HG02588 (cell line): ENCODE results near the gene PDXDC1.
"Not testable (repeated sequence)": the region's sequence is repeated elsewhere in the genome, so short reads cannot be mapped to it uniquely, and the experiment has no call there.

ENCODE experiments used
- ATAC-seq: cut with Tn5 transposase; IDR thresholded peaks from one replicate; pipeline ENCODE4 v1.9.1; 2021; ENCODE audit warnings: mild to moderate bottlenecking, moderate library complexity; ENCODE audit not compliant: unreplicated experiment

Gene PDXDC1

GRCh38 chr16:14973785-14974322 lies 972 bp upstream of the PDXDC1 start:
- not testable (repeated sequence) for ATAC-seq

GRCh38 chr16:14974331-14974655 lies 533 bp upstream of the PDXDC1 start:
- ATAC-seq: not testable (repeated sequence)

GRCh38 chr16:14975418-14976194 lies 780 bp downstream of the PDXDC1 start:
- peak; percentile 8 for ATAC-seq

GRCh38 chr16:14976971-14977736 lies 2.3 kb downstream of the PDXDC1 start:
- ATAC-seq: not testable (repeated sequence)

- not testable (repeated sequence) for ATAC-seq
These were observed 3.5 kb downstream of the PDXDC1 start for GRCh38 chr16:14978281-14978680.

DNA sequence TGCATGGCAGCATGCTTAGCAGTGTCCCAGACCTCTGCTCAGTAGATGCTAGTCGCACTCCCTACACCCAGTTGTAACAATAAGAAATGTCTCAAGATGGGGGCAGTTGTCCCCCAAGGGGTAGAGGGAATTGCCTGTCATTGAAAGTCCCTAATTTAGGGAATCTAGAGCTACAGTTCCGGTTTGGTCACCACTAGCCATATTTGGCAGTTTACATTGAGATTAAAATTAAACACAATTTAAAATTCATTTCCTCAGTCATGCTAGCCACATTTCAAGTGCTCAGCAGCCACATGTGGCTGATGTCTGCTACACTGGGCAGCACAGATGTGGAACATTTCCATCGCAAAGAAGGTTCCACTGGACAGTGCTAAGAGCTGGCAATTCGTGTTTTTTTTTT lies 4.1 kb downstream of the PDXDC1 start:
- ATAC-seq: not testable (repeated sequence)

- ATAC-seq: not testable (repeated sequence)
These were observed 6.4 kb downstream of the PDXDC1 start for GRCh38 chr16:14981234-14981633.

- ATAC-seq: not testable (repeated sequence)
These were observed 7.7 kb downstream of the PDXDC1 start for GRCh38 chr16:14982521-14982920.

DNA sequence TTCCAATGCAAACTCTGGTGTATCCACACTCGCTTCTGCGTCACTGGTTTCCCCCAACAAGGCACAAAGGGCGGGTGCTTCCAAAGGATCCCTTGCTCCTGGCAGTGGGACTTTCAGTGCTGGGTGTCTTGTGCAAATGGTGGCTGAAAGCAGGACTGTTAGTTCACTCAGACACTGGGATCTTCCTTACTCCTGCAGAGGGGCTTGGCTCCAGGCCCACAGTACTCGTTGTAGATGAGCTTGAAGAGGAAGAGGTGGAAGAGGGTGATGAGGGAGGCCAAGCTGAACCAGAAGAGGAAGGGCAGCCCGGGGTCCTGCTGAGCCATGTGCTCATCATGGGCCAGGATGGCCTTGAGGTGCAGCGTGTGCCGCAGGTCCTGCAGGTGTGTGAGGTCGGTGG lies 13.3 kb downstream of the PDXDC1 start:
- not testable (repeated sequence) for ATAC-seq

- ATAC-seq: peak; percentile 57
These were observed 13.9 kb downstream of the PDXDC1 start for GRCh38 chr16:14988661-14989191.

- ATAC-seq: peak; percentile 71
These were observed 14.8 kb downstream of the PDXDC1 start for GRCh38 chr16:14989291-14990281.

- ATAC-seq: not testable (repeated sequence)
These were observed 18.7 kb downstream of the PDXDC1 start for GRCh38 chr16:14993277-14994151.

GRCh38 chr16:14996702-14997101 lies 21.9 kb downstream of the PDXDC1 start:
- ATAC-seq: not testable (repeated sequence)

GRCh38 chr16:14998300-14998699 lies 23.5 kb downstream of the PDXDC1 start:
- not testable (repeated sequence) for ATAC-seq

DNA sequence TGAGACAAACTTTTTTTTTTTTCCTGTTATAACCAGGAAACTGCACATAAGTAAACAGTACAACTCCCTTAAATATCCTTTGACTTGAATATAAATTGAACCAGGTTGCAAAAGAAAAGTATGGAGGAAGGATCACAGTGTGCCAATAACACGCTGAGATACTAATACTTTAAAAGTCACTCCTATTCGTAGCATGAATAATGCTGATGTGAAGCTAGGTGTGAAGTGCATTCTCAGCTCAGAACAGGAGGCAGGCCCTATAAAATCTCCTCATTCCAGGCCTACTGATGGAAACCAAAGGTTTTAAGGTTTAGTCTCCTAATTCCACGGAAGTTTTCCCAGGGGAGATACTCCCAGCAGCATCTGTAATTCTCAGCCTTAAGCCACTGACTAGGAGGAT lies 25.0 kb downstream of the PDXDC1 start:
- ATAC-seq: not testable (repeated sequence)

DNA sequence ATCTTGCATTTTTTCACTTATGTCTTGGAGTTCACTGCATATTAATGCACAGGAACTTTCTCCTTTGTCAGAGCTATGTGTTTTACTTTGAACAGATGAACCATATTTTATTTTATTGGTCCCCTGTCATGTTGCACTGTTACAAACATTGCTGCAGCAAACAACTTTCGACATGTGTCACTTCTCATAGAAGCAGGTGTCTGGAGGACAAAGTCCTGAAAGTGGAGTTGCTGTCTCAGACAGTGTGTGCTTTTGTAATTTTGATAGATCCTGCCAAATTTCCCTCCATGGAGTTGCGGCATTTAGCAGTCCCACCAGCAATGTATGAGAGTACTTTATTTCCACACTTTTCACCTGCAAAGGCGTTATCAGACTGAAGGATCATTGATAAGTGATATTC lies 27.6 kb downstream of the PDXDC1 start:
- ATAC-seq: not testable (repeated sequence)

DNA sequence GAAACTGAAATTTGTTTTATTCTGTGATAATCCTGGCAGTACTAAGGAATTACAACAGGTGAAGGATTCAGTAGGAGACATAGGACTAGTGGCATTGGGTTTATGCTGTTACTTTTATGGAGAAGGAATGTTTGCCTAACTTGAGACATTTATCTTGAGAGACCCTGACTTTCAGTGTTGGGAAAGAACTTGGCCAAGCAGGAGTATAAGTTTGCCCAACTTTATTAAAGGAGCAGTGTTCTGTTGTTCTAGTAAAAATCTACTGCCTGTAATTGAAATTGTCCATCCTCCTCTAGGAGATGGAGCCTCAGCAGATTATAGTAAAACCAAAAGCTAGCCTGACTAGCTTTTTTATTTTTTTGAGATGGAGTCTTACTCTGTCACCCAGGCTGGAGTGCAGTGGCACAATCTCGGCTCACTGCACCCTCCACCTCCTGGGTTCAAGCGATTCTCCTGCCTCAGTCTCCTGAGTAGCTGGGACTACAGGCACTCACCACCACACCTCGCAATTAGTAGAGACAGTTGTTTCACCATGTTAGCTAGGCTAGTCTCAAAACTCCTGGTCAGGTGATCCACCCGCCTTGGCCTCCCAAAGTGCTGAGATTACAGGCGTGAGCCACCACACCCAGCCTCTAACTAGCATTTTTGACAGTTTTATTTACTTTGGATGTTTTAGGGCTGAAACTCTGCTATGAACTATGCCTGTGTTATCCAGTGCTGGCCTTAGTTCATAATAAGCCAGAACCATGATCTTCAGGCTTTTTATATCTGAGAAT lies 30.7 kb downstream of the PDXDC1 start:
- not testable (repeated sequence) for ATAC-seq

DNA sequence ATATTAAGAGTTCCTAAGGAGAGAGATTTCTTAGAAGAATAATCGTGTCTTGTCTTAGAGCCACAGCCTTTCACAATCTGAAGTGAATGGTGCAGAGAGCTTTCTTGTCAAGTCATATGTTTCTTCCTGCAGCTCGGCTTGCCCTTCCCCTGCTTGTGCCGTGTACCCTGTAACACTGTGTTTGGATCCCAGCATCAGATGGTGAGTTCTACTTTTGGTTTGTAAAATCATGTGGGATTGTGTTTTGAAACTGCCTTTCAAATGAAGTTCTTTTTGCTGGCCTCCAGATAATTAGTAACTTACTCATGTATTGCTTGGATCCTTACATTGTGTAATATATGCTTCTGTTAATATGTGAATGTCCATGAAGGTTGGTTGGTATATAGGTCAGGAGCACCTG lies 33.8 kb downstream of the PDXDC1 start:
- not testable (repeated sequence) for ATAC-seq

DNA sequence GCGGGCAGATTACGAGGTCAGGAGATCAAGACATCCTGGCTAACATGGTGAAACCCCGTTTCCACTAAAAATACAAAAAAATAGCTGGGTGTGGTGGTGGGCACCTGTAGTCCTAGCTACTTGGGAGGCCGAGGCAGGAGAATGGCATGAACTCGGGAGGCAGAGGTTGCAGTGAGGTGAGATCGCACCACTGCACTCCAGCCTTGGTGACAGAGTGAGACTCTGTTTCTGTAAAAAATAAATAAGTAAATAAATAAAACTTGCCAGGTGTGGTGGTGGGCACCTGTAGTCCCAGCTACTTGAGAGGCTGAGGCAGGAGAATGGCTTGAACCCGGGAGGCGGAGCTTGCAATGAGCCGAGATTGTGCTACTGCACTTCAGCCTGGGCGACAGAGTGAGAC lies 38.1 kb downstream of the PDXDC1 start:
- not testable (repeated sequence) for ATAC-seq
